Measurements from ENCODE around the gene CBFA2T3. TPM values are rescaled to one million over a fixed set of nuclear protein-coding genes. Genes with fewer than 3 reads are reported as not detected.

The CBFA2T3 gene
- total RNA-seq, 1 experiment from 2014 or later: 13.7 TPM

- H3K27me3 ChIP-seq (ENCODE audit: control insufficient read depth, insufficient read depth, low read length): no peaks in the 10 kb centered on the region
- ChIA-PET CTCF (no interaction called here), POLR2A (no interaction called here)
- H3K9me3 ChIP-seq (ENCODE audit: control insufficient read depth, insufficient read depth, low read depth, low read length): no peaks in the 10 kb centered on the region
- no TSS peak for BruUV-seq (replicated peaks)
- peaks cover 12% of the 10 kb centered on the region for H3K4me1 ChIP-seq (ENCODE audit: control insufficient read depth, insufficient read depth, low read length)
- DNase-seq (ENCODE audit: low read depth, low spot score) (no peak), ATAC-seq (no peak)
- no peak overlapping the region for H3K4me3 ChIP-seq (ENCODE audit: low read depth in 2 of 2, low read length in 2 of 2)
- H3K36me3 ChIP-seq (ENCODE audit: control insufficient read depth, insufficient read depth, low read length): no peaks in the 10 kb centered on the region
- H3K27ac ChIP-seq (ENCODE audit: low read length): no peak overlapping the region
- intact Hi-C loops (cut with micrococcal nuclease; ENCODE audit: unreplicated experiment): no loop called here
- TF ChIP-seq TCF7L2 (IDR thresholded peaks at IDR 0.05; ENCODE audit: low read depth, low read length) (no peak), REST (IDR thresholded peaks at IDR 0.05; ENCODE audit: insufficient read depth in 1 of 2, low read depth in 2 of 2, low read length in 1 of 2) (no peak), POLR2AphosphoS5 (IDR thresholded peaks at IDR 0.05; ENCODE audit: low read depth, low read length) (no peak), SIN3A (IDR thresholded peaks at IDR 0.05; ENCODE audit: borderline replicate concordance, insufficient read depth, low read depth, low read length) (no peak), CTCF (IDR thresholded peaks at IDR 0.05) (no peak)
- in situ Hi-C loops (cut with HindIII; ENCODE audit: low pct_unique_long_range_greater_than_20kb, low sequenced_read_pairs): no loop called here
These were observed 44.1 kb downstream of the CBFA2T3 start for GRCh38 chr16:88932929-88933328.

- BruUV-seq (replicated peaks): no TSS peak
- CTCF ChIA-PET: no interaction called here
These were observed 45.1 kb downstream of the CBFA2T3 start for GRCh38 chr16:88931936-88932335.

More at GRCh38 chr16:88931936-88932335, 45.1 kb downstream of the CBFA2T3 start:
- no peaks in the 10 kb centered on the region for H3K9me3 ChIP-seq (ENCODE audit: control insufficient read depth, insufficient read depth, low read depth, low read length)
- ATAC-seq: no peak
- no peak overlapping the region for H3K4me3 ChIP-seq (ENCODE audit: low read depth in 2 of 2, low read length in 2 of 2)
- intact Hi-C loops (cut with micrococcal nuclease; ENCODE audit: unreplicated experiment) (no loop called here), in situ Hi-C loops (cut with HindIII; ENCODE audit: low pct_unique_long_range_greater_than_20kb, low sequenced_read_pairs) (no loop called here)
- H3K27ac ChIP-seq (ENCODE audit: low read length): no peak overlapping the region
- TF ChIP-seq TCF7L2 (IDR thresholded peaks at IDR 0.05; ENCODE audit: low read depth, low read length): no peak
- no peak for TF ChIP-seq REST (IDR thresholded peaks at IDR 0.05; ENCODE audit: insufficient read depth in 1 of 2, low read depth in 2 of 2, low read length in 1 of 2)
- TF ChIP-seq POLR2AphosphoS5 (IDR thresholded peaks at IDR 0.05; ENCODE audit: low read depth, low read length): no peak
- TF ChIP-seq SIN3A (IDR thresholded peaks at IDR 0.05; ENCODE audit: borderline replicate concordance, insufficient read depth, low read depth, low read length): no peak
- no peak for TF ChIP-seq CTCF (IDR thresholded peaks at IDR 0.05)
- POLR2A ChIA-PET: interaction anchor here (0.6 kb wide), 1 partner anchor 18 kb away, joined by 3 read pairs; no protein-coding TSS in a partner anchor
- DNase-seq (ENCODE audit: low read depth, low spot score): no peak
- no peaks in the 10 kb centered on the region for H3K27me3 ChIP-seq (ENCODE audit: control insufficient read depth, insufficient read depth, low read length)
- no peaks in the 10 kb centered on the region for H3K36me3 ChIP-seq (ENCODE audit: control insufficient read depth, insufficient read depth, low read length)
- peaks cover 18% of the 10 kb centered on the region for H3K4me1 ChIP-seq (ENCODE audit: control insufficient read depth, insufficient read depth, low read length)
